Activated CD4-positive, alpha-beta T cell treated with anti-CD3 and anti-CD28 coated beads for 36 hours (primary cell): ENCODE data around the gene OIP5. TPM values are rescaled to one million over a fixed set of nuclear protein-coding genes. Genes with fewer than 3 reads are reported as not detected.
"Not testable (repeated sequence)": the region's sequence is repeated elsewhere in the genome, so short reads cannot be mapped to it uniquely, and the experiment has no call there.

Experiments
- ATAC-seq: fragments of 200-7000 bp; cut with Tn5 transposase; one replicate; pipeline ENCODE4 v1.10.0; 2021; ENCODE audit warnings: mild to moderate bottlenecking, moderate library complexity
- CTCF ChIA-PET: fragments of 350-600 bp; sonication (Branson Sonifier 250); formaldehyde crosslinking; loops from one replicate; lab custom pipeline; 2021; ENCODE audit warnings: antibody characterized with exemption; lab: Charles Lee
- POLR2A ChIA-PET: fragments of 350-600 bp; sonication (Branson Sonifier 250); formaldehyde crosslinking; loops from one replicate; lab custom pipeline; 2021; ENCODE audit warnings: antibody characterized with exemption, inconsistent platforms; lab: Charles Lee
- DNase-seq: peaks from one replicate; pipeline ENCODE4 v3.0.0-alpha.2; 2020
- H3K27ac Mint-ChIP-seq: one replicate; pipeline ENCODE4 v1.8.0; 2021; ENCODE audit warnings: mixed read lengths
- H3K27me3 Mint-ChIP-seq: one replicate; pipeline ENCODE4 v1.8.0; 2021; ENCODE audit warnings: mixed read lengths
- H3K36me3 Mint-ChIP-seq: one replicate; pipeline ENCODE4 v1.8.0; 2021; ENCODE audit warnings: low read depth, mixed read lengths
- H3K4me1 Mint-ChIP-seq: one replicate; pipeline ENCODE4 v1.8.0; 2021; ENCODE audit warnings: mixed read lengths
- H3K4me3 Mint-ChIP-seq: one replicate; pipeline ENCODE4 v1.8.0; 2021; ENCODE audit warnings: mild to moderate bottlenecking, moderate library complexity, mixed read lengths
- H3K9me3 Mint-ChIP-seq: one replicate; pipeline ENCODE4 v1.8.0; 2021; ENCODE audit warnings: low read depth, mixed read lengths
- intact Hi-C, 2 experiments: fragments of 100-400 bp; cut with DNase I in 1 of 2; cut with micrococcal nuclease in 1 of 2; formaldehyde crosslinking; loops; one replicate each; pipeline versions ENCODE4 v1.14.2 to v1.15.1; 2022 to 2024; cut with DNase I, micrococcal nuclease
- total RNA-seq, 2 experiments: library from RNA; stranded (reverse); gene quantifications; one replicate each; pipeline ENCODE4 v1.2.3, GENCODE V29; 2021

OIP5 gene
- total RNA-seq, 2 experiments from 2014 or later: 11.5 to 14.0 TPM

- H3K4me3 Mint-ChIP-seq: no peak overlapping the region
- no peaks in the 10 kb centered on the region for H3K9me3 Mint-ChIP-seq
- H3K36me3 Mint-ChIP-seq: peaks cover 22% of the 10 kb centered on the region
- ChIA-PET POLR2A (no interaction called here), CTCF (no interaction called here)
- intact Hi-C loops: no loop called here
- ATAC-seq: no peak
- H3K27ac Mint-ChIP-seq: no peak overlapping the region
- no peaks in the 10 kb centered on the region for H3K27me3 Mint-ChIP-seq
- peaks cover 6% of the 10 kb centered on the region for H3K4me1 Mint-ChIP-seq
- DNase-seq: no peak
These were observed 30.8 kb downstream of the OIP5 start for GRCh38 chr15:41301587-41301986.

- DNase-seq, H3K4me3 Mint-ChIP-seq, H3K4me1 Mint-ChIP-seq, H3K27me3 Mint-ChIP-seq, ATAC-seq, POLR2A ChIA-PET, CTCF ChIA-PET, H3K9me3 Mint-ChIP-seq, H3K27ac Mint-ChIP-seq, intact Hi-C loops: not testable (repeated sequence)
- H3K36me3 Mint-ChIP-seq: peaks cover 22% of the 10 kb centered on the region
These were observed 31.3 kb downstream of the OIP5 start for GRCh38 chr15:41301139-41301538.

GRCh38 chr15:41292521-41292920 lies 39.9 kb downstream of the OIP5 start:
- CTCF ChIA-PET: no interaction called here
- peaks cover 37% of the 10 kb centered on the region for H3K36me3 Mint-ChIP-seq
- H3K9me3 Mint-ChIP-seq: no peaks in the 10 kb centered on the region
- no peak for ATAC-seq
- intact Hi-C loops: no loop called here
- H3K4me1 Mint-ChIP-seq: peaks cover 13% of the 10 kb centered on the region
- DNase-seq: no peak
- POLR2A ChIA-PET: no interaction called here
- H3K4me3 Mint-ChIP-seq: no peak overlapping the region
- H3K27ac Mint-ChIP-seq: no peak overlapping the region
- no peaks in the 10 kb centered on the region for H3K27me3 Mint-ChIP-seq

- ATAC-seq: peak; percentile 57
- Mint-ChIP-seq H3K27me3 (no peaks in the 10 kb centered on the region), H3K9me3 (no peaks in the 10 kb centered on the region), H3K36me3 (peaks cover 51% of the 10 kb centered on the region), H3K27ac (no peak overlapping the region), H3K4me3 (no peak overlapping the region), H3K4me1 (peaks cover 22% of the 10 kb centered on the region)
- ChIA-PET CTCF (interaction anchor here (0.5 to 1.2 kb wide), 3 partner anchors 15 to 519 kb away, joined by 3 to 4 read pairs (median 3); no protein-coding TSS in a partner anchor), POLR2A (interaction anchor here (0.6 kb wide), 1 partner anchor 139 kb away, joined by 10 read pairs; no protein-coding TSS in a partner anchor)
- DNase-seq: no peak
- intact Hi-C loops: no loop called here
These were observed 41.2 kb downstream of the OIP5 start for GRCh38 chr15:41291065-41291631.

- Mint-ChIP-seq H3K4me1 (peaks cover 33% of the 10 kb centered on the region), H3K4me3 (no peak overlapping the region), H3K27ac (no peak overlapping the region), H3K9me3 (no peaks in the 10 kb centered on the region), H3K27me3 (no peaks in the 10 kb centered on the region), H3K36me3 (peaks cover 58% of the 10 kb centered on the region)
- DNase-seq: no peak
- CTCF ChIA-PET: interaction anchor here (1.2 kb wide), 1 partner anchor 13 kb away, joined by 3 read pairs; no protein-coding TSS in a partner anchor
- ATAC-seq: no peak
- intact Hi-C loops: loop anchor here in 1 of 2 experiments (10.0 kb wide), 1 partner anchor 175 kb away; the partner anchor contains the start of gene INO80
- POLR2A ChIA-PET: no interaction called here
These were observed 42.4 kb downstream of the OIP5 start for GRCh38 chr15:41289953-41290352.

GRCh38 chr15:41288464-41288863 lies 43.9 kb downstream of the OIP5 start:
- no peak for DNase-seq
- Mint-ChIP-seq H3K27me3 (no peaks in the 10 kb centered on the region), H3K36me3 (peaks cover 58% of the 10 kb centered on the region), H3K27ac (peak overlapping the region; percentile 58), H3K4me1 (peaks cover 37% of the 10 kb centered on the region), H3K4me3 (no peak overlapping the region), H3K9me3 (no peaks in the 10 kb centered on the region)
- ATAC-seq: no peak
- ChIA-PET POLR2A (interaction anchor here (1.0 kb wide), 1 partner anchor 44 kb away, joined by 3 read pairs; the partner anchor contains the start of gene OIP5), CTCF (interaction anchor here (0.9 kb wide), 1 partner anchor 104 kb away, joined by 3 read pairs; no protein-coding TSS in a partner anchor)
- intact Hi-C loops: loop anchor here in 1 of 2 experiments (10.0 kb wide), 1 partner anchor 174 kb away; the partner anchor contains the start of gene INO80

- ChIA-PET POLR2A (no interaction called here), CTCF (interaction anchor here (1.1 kb wide), 2 partner anchors 46 to 391 kb away, joined by 3 read pairs; partner anchors contain the start of genes NUSAP1 and OIP5)
- no peak overlapping the region for H3K4me3 Mint-ChIP-seq
- no peak for ATAC-seq
- intact Hi-C loops: loop anchor here in 1 of 2 experiments (10.0 kb wide), 1 partner anchor 172 kb away; the partner anchor contains the start of gene INO80
- H3K4me1 Mint-ChIP-seq: peaks cover 47% of the 10 kb centered on the region
- H3K36me3 Mint-ChIP-seq: peaks cover 54% of the 10 kb centered on the region
- DNase-seq: no peak
- no peaks in the 10 kb centered on the region for H3K9me3 Mint-ChIP-seq
- H3K27me3 Mint-ChIP-seq: no peaks in the 10 kb centered on the region
- no peak overlapping the region for H3K27ac Mint-ChIP-seq
These were observed 45.6 kb downstream of the OIP5 start for GRCh38 chr15:41286665-41287333.

GRCh38 chr15:41285285-41285684 lies 47.1 kb downstream of the OIP5 start:
- no peaks in the 10 kb centered on the region for H3K9me3 Mint-ChIP-seq
- CTCF ChIA-PET: interaction anchor here (0.6 to 1.5 kb wide), 6 partner anchors 10 to 1189 kb away, joined by 3 to 4 read pairs (median 3); partner anchors contain the start of genes CHP1 and EXD1
- POLR2A ChIA-PET: interaction anchor here (0.7 to 1.0 kb wide), 2 partner anchors 138 to 1290 kb away, joined by 4 read pairs; partner anchors contain the start of gene STARD9

GRCh38 chr15:41284427-41285177 lies 47.8 kb downstream of the OIP5 start:
- Mint-ChIP-seq H3K27me3 (no peaks in the 10 kb centered on the region), H3K4me3 (peak overlapping the region; percentile 90), H3K36me3 (peaks cover 51% of the 10 kb centered on the region), H3K27ac (peak overlapping the region; percentile 95), H3K9me3 (no peaks in the 10 kb centered on the region), H3K4me1 (peaks cover 42% of the 10 kb centered on the region)
- ATAC-seq: no peak
- DNase-seq: no peak
- ChIA-PET CTCF (interaction anchor here (0.6 to 1.5 kb wide), 2 partner anchors 54 to 1190 kb away, joined by 3 to 4 read pairs; partner anchors contain the start of genes CHP1 and EXD1), POLR2A (interaction anchor here (0.6 to 1.9 kb wide), 5 partner anchors 49 to 1291 kb away, joined by 3 to 8 read pairs (median 4); partner anchors contain the start of genes NUSAP1, OIP5 and STARD9)
- intact Hi-C loops: loop anchor here (1.0 to 10.0 kb wide), 4 partner anchors 53 to 377 kb away; partner anchors contain the start of genes CHP1 (in 1 of the 2), INO80 (in 1 of the 2) and RTF1 (in 1 of the 2)

More at GRCh38 chr15:41285285-41285684, 47.1 kb downstream of the OIP5 start:
- Mint-ChIP-seq H3K27me3 (no peaks in the 10 kb centered on the region), H3K36me3 (peaks cover 49% of the 10 kb centered on the region), H3K4me3 (peak overlapping the region; percentile 90), H3K27ac (peak overlapping the region; percentile 95), H3K4me1 (peaks cover 42% of the 10 kb centered on the region)
- ATAC-seq (no peak), DNase-seq (no peak)
- intact Hi-C loops: loop anchor here in 1 of 2 experiments (10.0 kb wide), 1 partner anchor 170 kb away; the partner anchor contains the start of gene INO80

GRCh38 chr15:41283653-41284426 lies 48.6 kb downstream of the OIP5 start:
- H3K9me3 Mint-ChIP-seq: no peaks in the 10 kb centered on the region
- ChIA-PET POLR2A (interaction anchor here (0.7 to 1.9 kb wide), 6 partner anchors 41 to 1365 kb away, joined by 3 to 8 read pairs (median 4); partner anchors contain the start of genes CHP1, EXD1, NUSAP1 and OIP5), CTCF (interaction anchor here (0.8 to 1.2 kb wide), 2 partner anchors 53 to 379 kb away, joined by 4 read pairs; partner anchors contain the start of gene CHP1)
- peaks cover 42% of the 10 kb centered on the region for H3K4me1 Mint-ChIP-seq
- ATAC-seq (peak; percentile 98), DNase-seq (peak; percentile 98)
- intact Hi-C loops: loop anchor here (1.0 to 10.0 kb wide), 11 partner anchors 48 to 390 kb away; partner anchors contain the start of genes CHP1 (in 2 of the 2), INO80 (in 2 of the 2), NUSAP1 (in 2 of the 2) and OIP5 (in 2 of the 2)
- H3K27me3 Mint-ChIP-seq: no peaks in the 10 kb centered on the region
- peaks cover 48% of the 10 kb centered on the region for H3K36me3 Mint-ChIP-seq
- peak overlapping the region; percentile 90 for H3K4me3 Mint-ChIP-seq
- H3K27ac Mint-ChIP-seq: peak overlapping the region; percentile 95
